ENCODE results near the gene KLHL22. TPM values are rescaled to one million over a fixed set of nuclear protein-coding genes. Genes with fewer than 3 reads are reported as not detected.

The KLHL22 gene
- total and polyA plus RNA-seq, 2 of the 8 experiments (the other 6 are each of a cell fraction or from before 2014, with no cell fraction given): 9.4 to 16.2 TPM

DNA sequence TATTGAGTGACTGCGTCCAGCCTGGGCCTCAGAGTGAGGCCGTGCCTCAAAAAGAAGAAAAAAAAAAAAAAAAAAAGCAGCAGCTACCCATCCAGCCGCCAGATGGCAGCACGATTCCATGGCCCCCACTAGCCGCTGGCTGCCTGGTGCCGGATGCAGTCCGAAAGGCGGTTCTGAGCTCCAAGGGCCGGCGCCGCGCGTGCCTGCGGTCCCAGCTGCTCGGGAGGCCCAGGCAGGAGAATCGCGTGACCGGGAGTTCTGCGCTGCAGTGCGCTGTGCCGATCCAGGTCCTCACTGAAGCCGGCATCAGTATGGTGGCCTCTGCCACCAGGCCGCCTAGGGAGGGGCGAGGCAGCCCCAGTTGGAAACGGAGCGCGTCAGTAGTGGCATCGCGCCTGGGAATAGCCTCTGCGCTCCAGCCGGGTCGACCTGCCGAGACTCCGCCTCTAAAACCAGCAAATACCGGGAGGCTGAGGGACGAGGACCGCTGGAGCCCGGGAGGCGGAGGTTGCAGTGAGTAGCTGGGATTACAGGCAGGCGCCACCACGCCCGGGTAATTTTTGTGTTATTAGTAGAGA lies 77.3 kb downstream of the KLHL22 start (continued):
- TF ChIP-seq, protein P1, sequence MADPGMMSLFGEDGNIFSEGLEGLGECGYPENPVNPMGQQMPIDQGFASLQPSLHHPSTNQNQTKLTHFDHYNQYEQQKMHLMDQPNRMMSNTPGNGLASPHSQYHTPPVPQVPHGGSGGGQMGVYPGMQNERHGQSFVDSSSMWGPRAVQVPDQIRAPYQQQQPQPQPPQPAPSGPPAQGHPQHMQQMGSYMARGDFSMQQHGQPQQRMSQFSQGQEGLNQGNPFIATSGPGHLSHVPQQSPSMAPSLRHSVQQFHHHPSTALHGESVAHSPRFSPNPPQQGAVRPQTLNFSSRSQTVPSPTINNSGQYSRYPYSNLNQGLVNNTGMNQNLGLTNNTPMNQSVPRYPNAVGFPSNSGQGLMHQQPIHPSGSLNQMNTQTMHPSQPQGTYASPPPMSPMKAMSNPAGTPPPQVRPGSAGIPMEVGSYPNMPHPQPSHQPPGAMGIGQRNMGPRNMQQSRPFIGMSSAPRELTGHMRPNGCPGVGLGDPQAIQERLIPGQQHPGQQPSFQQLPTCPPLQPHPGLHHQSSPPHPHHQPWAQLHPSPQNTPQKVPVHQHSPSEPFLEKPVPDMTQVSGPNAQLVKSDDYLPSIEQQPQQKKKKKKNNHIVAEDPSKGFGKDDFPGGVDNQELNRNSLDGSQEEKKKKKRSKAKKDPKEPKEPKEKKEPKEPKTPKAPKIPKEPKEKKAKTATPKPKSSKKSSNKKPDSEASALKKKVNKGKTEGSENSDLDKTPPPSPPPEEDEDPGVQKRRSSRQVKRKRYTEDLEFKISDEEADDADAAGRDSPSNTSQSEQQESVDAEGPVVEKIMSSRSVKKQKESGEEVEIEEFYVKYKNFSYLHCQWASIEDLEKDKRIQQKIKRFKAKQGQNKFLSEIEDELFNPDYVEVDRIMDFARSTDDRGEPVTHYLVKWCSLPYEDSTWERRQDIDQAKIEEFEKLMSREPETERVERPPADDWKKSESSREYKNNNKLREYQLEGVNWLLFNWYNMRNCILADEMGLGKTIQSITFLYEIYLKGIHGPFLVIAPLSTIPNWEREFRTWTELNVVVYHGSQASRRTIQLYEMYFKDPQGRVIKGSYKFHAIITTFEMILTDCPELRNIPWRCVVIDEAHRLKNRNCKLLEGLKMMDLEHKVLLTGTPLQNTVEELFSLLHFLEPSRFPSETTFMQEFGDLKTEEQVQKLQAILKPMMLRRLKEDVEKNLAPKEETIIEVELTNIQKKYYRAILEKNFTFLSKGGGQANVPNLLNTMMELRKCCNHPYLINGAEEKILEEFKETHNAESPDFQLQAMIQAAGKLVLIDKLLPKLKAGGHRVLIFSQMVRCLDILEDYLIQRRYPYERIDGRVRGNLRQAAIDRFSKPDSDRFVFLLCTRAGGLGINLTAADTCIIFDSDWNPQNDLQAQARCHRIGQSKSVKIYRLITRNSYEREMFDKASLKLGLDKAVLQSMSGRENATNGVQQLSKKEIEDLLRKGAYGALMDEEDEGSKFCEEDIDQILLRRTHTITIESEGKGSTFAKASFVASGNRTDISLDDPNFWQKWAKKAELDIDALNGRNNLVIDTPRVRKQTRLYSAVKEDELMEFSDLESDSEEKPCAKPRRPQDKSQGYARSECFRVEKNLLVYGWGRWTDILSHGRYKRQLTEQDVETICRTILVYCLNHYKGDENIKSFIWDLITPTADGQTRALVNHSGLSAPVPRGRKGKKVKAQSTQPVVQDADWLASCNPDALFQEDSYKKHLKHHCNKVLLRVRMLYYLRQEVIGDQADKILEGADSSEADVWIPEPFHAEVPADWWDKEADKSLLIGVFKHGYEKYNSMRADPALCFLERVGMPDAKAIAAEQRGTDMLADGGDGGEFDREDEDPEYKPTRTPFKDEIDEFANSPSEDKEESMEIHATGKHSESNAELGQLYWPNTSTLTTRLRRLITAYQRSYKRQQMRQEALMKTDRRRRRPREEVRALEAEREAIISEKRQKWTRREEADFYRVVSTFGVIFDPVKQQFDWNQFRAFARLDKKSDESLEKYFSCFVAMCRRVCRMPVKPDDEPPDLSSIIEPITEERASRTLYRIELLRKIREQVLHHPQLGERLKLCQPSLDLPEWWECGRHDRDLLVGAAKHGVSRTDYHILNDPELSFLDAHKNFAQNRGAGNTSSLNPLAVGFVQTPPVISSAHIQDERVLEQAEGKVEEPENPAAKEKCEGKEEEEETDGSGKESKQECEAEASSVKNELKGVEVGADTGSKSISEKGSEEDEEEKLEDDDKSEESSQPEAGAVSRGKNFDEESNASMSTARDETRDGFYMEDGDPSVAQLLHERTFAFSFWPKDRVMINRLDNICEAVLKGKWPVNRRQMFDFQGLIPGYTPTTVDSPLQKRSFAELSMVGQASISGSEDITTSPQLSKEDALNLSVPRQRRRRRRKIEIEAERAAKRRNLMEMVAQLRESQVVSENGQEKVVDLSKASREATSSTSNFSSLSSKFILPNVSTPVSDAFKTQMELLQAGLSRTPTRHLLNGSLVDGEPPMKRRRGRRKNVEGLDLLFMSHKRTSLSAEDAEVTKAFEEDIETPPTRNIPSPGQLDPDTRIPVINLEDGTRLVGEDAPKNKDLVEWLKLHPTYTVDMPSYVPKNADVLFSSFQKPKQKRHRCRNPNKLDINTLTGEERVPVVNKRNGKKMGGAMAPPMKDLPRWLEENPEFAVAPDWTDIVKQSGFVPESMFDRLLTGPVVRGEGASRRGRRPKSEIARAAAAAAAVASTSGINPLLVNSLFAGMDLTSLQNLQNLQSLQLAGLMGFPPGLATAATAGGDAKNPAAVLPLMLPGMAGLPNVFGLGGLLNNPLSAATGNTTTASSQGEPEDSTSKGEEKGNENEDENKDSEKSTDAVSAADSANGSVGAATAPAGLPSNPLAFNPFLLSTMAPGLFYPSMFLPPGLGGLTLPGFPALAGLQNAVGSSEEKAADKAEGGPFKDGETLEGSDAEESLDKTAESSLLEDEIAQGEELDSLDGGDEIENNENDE (IDR thresholded peaks at IDR 0.05; ENCODE audit: insufficient replicate concordance, low read length): no peak
- TF ChIP-seq POLR2AphosphoS5 (IDR thresholded peaks at IDR 0.05; ENCODE audit: low read depth, low read length): no peak

All from H1 (cell line).